GM18861 (cell line): ENCODE data around the gene PSMG3.

ENCODE experiments used
- ATAC-seq: cut with Tn5 transposase; IDR thresholded peaks from one replicate; pipeline ENCODE4 v1.9.1; 2021; ENCODE audit not compliant: unreplicated experiment

PSMG3 gene

GRCh38 chr7:1559626-1560590 is 9.9 kb downstream of the PSMG3 start:
- no peak for ATAC-seq

GRCh38 chr7:1558841-1559625 is 10.8 kb downstream of the PSMG3 start:
- ATAC-seq: no peak

GRCh38 chr7:1558181-1558811 is 11.5 kb downstream of the PSMG3 start:
- no peak for ATAC-seq

- ATAC-seq: no peak
Measured at GRCh38 chr7:1557771-1558170, 12.1 kb downstream of the PSMG3 start.

- no peak for ATAC-seq
Measured at GRCh38 chr7:1557006-1557405, 12.8 kb downstream of the PSMG3 start.

GRCh38 chr7:1555813-1556543 is 13.9 kb downstream of the PSMG3 start, which contains the start of gene TMEM184A:
TMEM184A (minus strand) TSS chr7:1556205; CDS start chr7:1555484, 721 bp downstream.
- ATAC-seq: no peak

- ATAC-seq: no peak
Measured at GRCh38 chr7:1555046-1555812, 14.6 kb downstream of the PSMG3 start.

- no peak for ATAC-seq
Measured at GRCh38 chr7:1554333-1555045, 15.3 kb downstream of the PSMG3 start.

- ATAC-seq: no peak
Measured at GRCh38 chr7:1553512-1554210, 16.2 kb downstream of the PSMG3 start.

- no peak for ATAC-seq
Measured at GRCh38 chr7:1552200-1552599, 17.6 kb downstream of the PSMG3 start.

- no peak for ATAC-seq
Measured at GRCh38 chr7:1550846-1551155, 19.0 kb downstream of the PSMG3 start.

GRCh38 chr7:1550005-1550845 is 19.6 kb downstream of the PSMG3 start:
- ATAC-seq: no peak

- ATAC-seq: no peak
Measured at GRCh38 chr7:1549357-1550004, 20.4 kb downstream of the PSMG3 start.

- no peak for ATAC-seq
Measured at GRCh38 chr7:1548944-1549343, 20.9 kb downstream of the PSMG3 start.

- ATAC-seq: no peak
Measured at GRCh38 chr7:1548438-1548831, 21.4 kb downstream of the PSMG3 start.

GRCh38 chr7:1547777-1548437 is 21.9 kb downstream of the PSMG3 start:
- ATAC-seq: no peak
